Stimulated activated CD4-positive, alpha-beta T cell treated with anti-CD3 and anti-CD28 coated beads, TNF-alpha, amount 100 ng/mL, for 4 hours (primary cell): ENCODE results near the gene SLC5A4.

Experiments used
- DNase-seq, 3 experiments: peaks; one replicate each; pipeline ENCODE4 v3.0.0-alpha.2; 2020; ENCODE audit warnings: low read depth in 3 of 3

The SLC5A4 gene

DNA sequence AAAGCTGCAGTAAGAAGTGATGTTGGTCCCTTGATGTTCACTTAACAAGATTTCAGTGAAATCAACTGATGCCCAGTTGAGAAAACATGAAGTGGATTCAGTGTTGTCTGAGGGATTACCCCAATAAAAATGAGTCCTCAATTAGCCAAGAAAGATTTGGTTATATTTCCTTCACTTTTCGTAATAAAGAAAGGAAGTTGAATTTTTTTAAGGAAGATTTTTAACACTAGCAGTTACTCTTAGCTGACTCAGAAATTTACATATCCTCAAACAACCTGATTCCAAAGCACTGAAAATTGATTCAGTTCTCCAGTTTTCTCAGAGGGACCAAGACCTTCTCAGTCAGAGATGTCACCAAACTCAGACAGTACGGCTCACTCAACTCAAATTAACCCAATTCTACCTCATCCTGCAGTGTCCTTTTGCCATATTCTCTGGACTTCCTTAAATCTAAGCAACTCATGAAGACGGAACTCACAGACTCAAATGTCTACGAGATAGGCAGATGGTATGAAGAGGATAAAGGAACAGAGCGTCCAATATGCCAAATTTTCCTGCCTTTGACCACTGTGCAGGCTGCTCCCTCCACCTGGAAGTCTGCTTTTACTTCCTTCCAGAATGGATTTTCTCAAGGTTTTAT lies 22.8 kb downstream of the SLC5A4 start:
- DNase-seq: no peak

DNA sequence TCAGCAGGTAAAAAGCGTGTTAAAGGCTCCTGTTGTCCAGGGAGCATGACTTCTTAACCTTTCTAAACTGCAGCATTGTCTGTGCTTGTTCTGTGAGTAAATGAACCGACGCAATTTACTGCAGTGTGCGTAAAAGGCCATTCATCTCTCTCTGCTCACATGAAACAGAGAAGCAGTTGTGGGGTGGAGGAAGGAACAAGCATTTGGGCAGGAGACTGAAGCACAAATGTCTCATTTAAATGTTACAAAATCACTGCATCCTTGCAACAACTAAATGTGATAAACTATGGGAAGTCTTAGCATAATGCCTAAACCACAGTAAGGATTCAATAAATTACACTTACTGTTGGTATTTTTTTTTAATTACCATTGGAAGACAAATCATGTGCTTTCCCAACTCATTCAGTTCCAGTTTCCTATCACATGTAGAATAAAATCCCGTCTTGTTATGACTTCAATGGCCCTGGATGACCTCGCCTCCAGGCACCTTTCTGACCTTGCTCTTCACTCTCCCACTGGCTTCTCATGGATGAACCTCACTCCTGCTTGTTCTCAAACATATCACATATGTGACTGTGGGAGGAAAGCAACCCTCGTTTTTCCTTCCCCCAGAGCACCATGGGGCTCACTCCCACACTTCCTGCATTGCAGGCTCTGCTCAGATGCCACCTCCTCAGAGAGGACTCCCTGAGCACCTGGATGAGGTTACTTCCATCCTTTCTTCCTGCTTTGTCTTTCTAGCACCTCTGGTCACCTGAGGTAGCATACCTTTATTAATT lies 28.6 kb downstream of the SLC5A4 start:
- no peak for DNase-seq

DNA sequence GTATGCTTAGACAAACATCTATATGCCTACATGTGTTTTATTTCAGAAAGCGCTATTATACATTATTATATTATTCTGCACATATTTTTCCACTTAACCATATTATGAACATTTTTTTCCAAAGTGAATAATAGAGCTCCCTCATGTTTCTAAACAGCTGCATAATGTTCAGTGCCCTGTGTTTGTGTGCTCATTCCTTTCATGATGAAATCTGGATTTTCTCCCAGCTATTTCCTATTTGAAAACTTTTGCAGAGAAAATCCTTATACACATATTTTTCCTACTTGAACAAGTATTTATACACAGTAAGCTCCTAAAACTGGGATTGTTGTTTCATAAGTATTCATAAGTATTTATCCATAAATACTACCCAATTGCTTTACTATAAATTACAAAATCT lies 32.2 kb downstream of the SLC5A4 start:
- no peak for DNase-seq

- DNase-seq: no peak
These were observed 36.1 kb downstream of the SLC5A4 start for GRCh38 chr22:32219026-32219425.

DNA sequence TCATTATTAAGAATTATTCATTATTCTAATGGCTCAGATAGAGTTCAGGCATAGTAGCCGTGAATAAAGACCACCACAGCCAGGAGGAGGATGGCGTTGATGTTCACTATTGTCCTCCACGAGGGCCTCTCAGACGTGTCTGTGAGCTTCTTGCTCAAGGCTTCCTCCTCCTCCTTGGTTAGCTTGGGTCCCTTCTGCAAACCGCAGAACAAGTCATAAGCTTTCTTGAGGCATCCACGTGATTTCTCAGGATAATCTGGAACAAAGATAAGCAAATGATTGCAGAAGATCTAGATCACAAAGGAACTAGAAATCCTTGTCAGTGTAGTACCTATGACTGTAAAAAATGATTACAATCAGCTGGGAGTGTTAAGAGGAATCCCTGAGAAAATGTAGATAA lies 36.7 kb downstream of the SLC5A4 start:
- DNase-seq: no peak

GRCh38 chr22:32217465-32217864 lies 37.7 kb downstream of the SLC5A4 start:
- DNase-seq: no peak

GRCh38 chr22:32216911-32217310 lies 38.2 kb downstream of the SLC5A4 start:
- no peak for DNase-seq

GRCh38 chr22:32211011-32211410 lies 44.1 kb downstream of the SLC5A4 start:
- DNase-seq: no peak

DNA sequence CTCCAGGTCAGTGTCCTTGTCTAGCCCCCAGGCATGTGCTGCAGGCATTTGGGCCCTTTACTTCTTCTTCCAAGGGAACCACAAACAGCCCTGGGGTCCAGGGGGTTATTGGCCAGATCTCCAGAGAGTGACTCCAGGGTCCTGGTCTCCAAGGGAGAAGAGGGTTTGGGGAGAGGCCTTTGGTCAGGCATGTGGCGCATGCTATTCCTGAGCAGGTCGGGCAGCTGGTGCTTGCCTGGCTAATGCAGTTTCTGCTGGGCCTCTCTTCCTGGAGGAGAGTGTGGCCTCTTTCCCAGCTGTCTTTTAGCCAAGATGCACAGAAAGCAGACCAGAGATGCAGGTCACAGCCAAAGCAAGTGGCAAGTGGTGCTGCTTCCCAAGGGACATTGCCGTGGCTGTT lies 46.5 kb downstream of the SLC5A4 start:
- DNase-seq: no peak

- no peak for DNase-seq
These were observed 47.1 kb downstream of the SLC5A4 start for GRCh38 chr22:32207971-32208480.

DNA sequence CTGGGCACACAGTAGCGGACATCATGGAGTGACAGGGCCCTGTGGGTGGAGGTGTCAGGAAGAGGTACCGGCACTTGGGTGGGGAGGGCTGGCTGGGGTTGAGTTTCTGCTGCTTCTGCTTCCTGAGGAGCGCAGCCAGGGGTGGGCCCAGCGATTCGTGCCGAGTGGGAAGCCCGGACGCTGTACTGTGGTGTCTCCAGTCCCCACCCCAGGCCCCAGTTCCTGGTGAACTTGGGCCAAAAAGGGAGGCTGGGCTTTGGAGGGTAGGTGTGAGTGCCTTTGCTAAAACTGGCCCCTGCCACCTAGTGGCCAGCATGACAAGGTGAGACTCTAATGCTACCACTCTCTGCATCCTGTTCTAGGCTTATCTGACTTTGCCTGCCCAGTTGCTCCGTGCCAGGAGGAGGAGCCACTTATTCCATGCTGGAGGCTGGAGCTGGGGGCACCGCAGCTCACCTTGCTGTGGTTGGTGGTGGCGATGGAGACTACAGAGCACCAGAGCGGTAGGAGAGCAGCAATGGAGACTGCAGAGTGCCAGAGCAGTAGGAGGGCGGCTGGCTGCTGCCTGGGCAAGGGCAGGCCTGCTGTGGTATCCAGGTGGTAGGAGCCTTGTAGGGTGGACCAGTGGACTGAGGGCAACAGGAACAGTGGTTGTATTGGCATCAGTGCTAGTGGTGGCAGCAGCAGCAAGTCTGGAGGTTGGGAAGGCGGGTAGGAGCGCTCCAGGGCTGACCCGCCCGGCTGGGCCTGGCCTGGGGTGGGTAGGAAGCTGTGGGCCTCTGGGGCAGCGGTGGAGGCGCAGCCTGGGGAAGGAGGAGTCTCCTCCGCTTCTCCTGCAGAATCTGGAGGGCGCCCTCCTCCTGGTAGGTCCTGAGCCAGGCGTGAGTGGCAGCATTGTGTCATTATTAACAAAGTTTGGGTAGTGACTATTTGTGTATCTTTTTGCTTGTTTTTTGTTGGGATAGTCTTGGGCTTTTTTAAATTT lies 48.1 kb downstream of the SLC5A4 start:
- DNase-seq: no peak

DNA sequence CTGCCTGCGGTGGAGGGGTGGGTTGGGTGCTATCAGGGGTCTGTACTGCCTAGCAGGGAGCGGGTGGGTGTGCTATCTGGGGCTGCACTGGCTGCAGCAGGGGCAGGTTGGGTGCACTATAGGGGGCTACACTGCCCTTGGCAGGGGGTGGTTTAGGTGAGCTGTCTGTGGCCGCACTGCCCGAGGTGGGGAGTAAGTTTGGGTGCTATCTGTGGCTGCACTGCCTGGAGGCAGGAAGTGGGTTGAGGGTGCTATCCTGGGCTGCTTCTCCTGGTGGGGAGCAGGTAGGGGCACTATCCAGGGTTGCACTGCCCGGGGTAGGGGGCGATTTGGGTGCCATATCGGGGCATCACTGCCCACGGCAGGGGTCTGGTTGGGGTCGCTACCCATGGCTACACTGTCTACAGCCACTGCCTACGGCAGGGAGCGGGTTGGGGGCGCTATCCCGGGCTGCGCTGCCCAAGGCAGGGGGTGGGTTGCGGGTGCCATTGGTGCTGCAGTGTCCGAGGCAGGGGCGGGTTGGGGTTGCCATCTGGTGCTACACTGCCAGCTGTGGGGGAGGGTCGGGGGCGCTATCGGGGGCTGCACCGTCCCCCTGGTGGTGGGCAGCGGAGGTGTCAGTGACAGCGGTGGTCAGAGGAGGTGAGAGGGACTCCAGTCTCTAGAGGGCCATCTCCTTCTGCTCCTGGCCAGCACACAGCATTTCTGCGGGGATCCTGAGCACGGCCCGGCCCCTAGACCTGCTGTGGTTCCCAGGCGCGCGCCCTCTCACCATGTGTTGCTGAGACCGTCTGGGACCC lies 49.0 kb downstream of the SLC5A4 start:
- no peak for DNase-seq

DNA sequence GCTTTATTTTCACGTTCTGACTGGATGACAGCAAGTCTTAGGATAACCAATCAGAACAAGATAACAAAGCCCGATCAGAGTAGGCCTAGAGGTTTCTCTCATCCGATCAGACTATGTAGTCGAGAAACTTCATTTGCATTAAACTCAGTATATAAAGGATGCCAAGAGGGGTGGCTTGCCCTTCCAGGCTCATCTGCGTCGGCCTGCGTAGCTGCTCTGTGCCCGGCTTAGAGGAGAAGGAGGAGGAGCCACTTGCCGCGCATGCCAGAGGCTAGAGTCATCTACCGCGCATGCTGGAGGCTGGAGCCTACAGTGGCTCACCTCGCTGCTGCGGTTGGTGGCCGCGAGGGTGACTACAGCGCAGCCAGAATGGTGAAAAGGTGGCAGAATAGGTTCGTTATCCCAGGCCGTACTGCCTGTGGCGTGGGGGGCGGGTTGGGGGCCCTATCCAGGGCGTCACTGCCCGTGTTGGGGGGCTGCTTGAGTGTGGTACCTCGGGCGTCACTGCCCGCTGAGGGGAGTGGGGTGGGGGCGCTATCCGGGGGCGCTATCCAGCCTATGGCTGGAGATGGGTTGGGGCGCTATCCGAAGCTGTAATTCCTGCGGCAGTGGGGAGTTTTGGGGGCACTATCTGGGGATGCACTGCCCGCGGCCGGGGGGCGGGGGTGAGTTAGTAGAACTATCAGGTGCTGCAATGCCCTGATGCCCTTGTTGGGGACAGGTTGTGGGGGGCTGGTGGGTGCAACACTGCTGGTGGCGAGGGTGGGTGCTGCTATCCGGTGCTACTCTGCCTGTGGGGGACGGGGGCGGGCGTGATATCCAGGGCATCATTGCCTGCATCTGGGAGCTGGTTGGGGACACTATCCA lies 50.1 kb downstream of the SLC5A4 start, which contains the start of gene RFPL2:
Gene RFPL2, minus strand, starts transcription at position 218 of the 867 bp plus-strand sequence. CDS start 2,622 bp downstream, outside the sequence.
- DNase-seq: no peak

- no peak for DNase-seq
These were observed 50.9 kb downstream of the SLC5A4 start for GRCh38 chr22:32204040-32204855.

GRCh38 chr22:32203181-32204039 lies 51.7 kb downstream of the SLC5A4 start:
- DNase-seq: no peak

DNA sequence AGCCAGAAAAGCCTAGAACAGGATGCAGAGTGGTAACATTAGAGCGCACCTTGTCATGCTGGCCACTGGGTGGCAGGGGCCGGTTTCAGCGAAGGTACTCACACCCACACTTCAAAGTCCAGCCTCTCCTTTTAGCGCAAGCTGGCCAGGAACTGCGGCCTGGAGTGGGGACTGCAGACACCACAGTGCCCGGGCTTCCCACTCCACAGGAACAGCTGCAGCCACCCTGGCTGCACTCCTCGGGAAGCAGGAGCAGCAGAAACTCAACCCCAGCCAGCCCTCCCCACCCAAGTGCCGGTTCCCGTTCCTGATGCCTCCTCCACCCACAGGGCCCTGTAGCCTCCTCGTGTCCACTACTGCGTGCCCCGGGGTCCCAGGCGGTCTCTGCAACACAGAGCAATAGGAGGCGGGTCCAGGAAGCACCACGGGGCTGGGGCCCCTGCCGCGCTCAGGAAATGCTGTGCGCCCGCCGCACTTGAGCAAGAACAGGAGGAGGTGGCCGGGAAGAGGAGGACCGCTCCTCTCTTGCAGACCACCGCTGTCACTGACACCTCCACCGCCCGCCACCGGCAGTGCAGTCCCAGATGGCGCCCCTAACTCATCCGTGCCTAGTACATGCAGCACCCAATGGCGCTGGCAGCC lies 52.5 kb downstream of the SLC5A4 start:
- no peak for DNase-seq

GRCh38 chr22:32202161-32202538 lies 53.0 kb downstream of the SLC5A4 start:
- no peak for DNase-seq

GRCh38 chr22:32200752-32201151 lies 54.4 kb downstream of the SLC5A4 start:
- DNase-seq: no peak
